Endometrial microvascular endothelial cells (primary cell): ENCODE results near the gene SENP2. TPM values are rescaled to one million over a fixed set of nuclear protein-coding genes. Genes with fewer than 3 reads are reported as not detected.
"Not testable (repeated sequence)": the region's sequence is repeated elsewhere in the genome, so short reads cannot be mapped to it uniquely, and the experiment has no call there.

Experiments used
- in situ Hi-C: cut with HindIII; loops from 2 replicates; pipeline ENCODE4 v1.10.0; 2017; ENCODE audit warnings: low sequenced_read_pairs, low pct_unique_long_range_greater_than_20kb; ENCODE audit errors: inconsistent ontology term
- total RNA-seq: library from RNA; depleted of rRNA; stranded (reverse); fragments of >200 nt; gene quantifications from one replicate; pipeline ENCODE4 v1.2.3, GENCODE V29; 2015; ENCODE audit errors: inconsistent ontology term

Gene SENP2
- total RNA-seq, 1 donor from 2014 or later: 20.3 TPM

DNA sequence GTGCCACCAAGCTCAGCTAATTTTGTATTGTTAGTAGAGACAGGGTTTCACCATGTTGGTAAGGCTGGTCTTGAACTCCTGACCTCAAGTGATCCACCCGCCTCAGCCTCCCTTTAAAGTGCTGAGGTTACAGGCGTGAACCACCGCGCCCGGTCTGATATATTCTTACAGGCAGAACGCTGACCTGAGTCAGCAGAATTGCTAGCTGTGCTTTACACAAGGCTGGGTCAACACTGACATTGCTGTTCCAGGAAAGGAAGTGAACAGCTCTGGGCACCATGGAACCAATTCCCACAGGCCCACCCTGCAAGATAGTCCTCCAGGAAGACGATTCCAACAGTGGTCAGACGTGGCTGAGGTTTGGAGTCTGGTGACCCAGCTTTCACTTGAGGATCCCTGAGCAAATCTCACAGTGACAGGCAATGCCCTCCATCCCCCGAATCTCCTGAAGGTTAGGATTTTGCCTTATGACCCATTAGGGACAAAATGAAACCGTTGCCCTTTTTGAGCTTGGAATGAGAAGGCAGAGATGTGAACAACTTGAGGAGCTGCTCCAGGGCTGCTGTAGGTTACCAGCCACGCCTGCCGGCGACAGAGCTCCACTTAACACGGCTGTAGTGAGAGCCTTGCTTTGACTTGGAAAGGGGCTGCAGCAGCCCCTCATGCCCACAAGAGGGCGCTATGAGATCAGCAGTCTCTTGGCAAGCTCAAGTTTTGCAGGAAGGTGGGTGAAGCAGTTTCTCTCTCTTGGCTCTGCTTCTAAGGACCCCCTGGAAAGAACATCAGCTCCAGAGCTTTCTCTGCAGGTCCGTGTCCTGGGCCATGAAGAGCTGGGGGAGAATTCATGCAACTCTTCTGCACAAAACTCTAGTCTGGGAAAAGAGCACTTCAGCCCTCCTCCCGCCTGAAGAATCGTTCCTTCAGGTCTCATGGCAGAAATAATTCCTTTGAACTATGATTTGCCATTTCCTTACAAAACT lies 74.1 kb downstream of the SENP2 start:
- in situ Hi-C loops: no loop called here

DNA sequence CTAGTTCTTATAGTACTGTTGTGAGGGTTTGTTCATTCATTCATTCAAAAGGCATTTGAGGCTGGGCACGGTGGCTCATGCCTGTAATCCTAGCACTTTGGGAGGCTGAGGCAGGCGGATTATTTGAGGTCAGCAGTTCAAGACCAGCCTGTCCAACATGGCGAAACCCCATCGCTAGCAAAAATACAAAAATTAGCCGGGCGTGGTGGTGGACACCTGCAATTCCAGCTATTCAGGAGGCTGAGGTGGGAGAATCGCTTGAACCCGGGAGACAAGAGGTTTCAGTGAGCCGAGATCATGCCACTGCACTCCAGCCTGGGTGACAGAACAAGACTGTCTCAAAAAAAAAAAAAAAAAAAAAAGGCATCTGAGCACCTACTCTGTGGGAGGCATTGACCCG lies 75.2 kb downstream of the SENP2 start:
- in situ Hi-C loops: not testable (repeated sequence)

DNA sequence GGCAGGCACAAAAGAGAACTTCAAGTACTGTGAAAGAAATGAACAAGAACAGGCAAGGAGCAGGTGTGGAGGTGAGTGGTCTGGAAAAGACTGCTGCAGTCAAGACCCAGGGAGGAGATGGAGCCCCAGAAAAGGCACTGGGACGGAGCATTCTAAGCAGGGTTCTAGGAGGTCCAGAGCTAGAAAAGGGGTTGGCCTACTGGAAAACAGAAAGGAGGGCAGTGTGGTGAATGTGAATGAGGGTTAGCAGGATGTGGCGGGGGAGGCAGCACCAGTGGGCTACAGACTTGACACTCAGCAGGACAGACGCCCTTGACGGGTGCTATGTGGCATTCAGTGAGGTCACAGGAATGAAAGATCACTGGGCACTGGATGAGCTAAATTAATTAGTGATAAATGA lies 75.7 kb downstream of the SENP2 start:
- in situ Hi-C loops: no loop called here

DNA sequence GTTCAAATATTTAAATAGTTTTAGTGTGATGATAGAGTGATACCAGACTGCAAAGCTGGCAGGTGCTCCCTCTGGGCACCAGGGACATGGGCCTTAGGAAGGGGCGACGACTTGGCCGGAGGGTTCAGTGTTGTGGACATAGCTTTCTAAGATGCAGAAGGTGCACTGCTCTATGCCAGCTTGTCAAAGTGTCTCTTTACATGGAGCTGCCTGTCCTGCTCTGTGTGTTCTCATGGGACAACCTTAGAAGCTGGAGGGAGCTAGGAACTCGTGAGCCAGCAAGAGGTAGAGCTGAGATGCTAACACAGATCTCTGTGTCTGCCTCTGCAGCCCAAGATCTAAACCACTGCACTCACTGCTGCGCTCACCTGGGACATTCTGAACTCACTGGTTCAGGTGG lies 77.8 kb downstream of the SENP2 start:
- in situ Hi-C loops: no loop called here

DNA sequence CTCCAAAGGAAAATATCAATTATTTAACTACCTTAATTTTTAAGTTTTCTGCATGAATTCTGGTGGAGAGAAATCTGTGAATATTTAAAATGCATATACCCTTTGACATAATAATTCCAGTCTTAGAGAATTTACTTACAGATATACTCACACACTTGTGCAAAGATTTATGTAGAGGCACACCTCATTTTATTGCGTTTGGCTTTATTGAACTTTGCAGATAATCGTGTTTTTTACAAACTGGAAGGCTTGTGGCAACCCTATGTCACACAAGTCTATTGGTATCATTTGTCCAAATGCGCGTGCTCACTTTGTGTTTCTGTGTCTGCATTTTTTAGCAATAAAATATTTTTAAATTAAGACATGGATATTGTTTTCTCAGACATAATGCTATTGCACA lies 81.5 kb downstream of the SENP2 start:
- in situ Hi-C loops: no loop called here

DNA sequence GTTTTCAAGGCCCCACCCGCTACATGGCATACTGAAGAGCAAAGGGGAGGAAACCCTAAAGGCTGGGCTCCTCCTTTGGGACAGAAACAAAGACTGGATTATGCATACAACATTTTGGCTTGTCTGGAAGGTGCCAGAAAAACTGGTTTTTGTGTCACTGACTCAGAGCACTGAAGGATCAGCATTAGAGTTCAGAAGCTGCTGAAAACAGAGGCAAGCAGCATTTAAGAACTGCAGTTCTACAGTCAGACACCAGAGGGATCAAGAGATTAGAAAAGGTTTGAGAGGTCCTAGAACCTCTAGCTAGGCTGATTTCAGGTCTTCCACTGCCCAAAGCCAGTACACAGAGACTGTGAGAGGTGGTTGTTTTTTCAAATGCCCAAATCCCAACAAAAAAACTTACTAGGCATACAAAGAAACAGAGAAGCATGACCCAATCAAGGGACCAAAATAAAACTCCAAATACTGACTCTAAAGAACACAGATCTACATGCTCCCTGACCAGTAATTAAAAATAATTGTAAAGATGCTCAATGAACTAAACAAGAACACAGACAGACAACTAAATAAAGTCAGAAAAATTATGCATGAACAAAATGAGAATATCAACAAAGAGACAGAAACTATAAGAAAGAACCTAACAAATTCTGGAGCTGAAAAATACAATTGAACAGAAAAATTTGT lies 91.2 kb downstream of the SENP2 start:
- in situ Hi-C loops: no loop called here

DNA sequence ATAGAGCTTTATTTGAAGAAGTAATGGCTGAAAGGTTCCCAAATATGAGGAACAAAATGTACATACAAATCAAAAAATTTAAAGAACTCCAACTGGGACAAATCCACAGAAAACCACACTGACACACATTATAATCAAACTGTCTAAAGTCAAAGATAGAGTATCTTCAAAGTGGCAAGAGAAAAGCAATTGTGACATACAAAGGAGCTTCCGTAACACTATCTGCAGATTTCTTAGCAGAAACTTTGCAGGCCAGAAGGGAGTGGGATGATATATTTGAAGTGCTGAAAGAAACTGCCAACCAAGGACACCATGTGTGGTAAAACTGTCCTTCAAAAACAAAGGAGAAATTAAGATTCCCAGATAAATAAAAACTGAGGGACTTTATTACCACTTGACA lies 91.9 kb downstream of the SENP2 start:
- in situ Hi-C loops: no loop called here

DNA sequence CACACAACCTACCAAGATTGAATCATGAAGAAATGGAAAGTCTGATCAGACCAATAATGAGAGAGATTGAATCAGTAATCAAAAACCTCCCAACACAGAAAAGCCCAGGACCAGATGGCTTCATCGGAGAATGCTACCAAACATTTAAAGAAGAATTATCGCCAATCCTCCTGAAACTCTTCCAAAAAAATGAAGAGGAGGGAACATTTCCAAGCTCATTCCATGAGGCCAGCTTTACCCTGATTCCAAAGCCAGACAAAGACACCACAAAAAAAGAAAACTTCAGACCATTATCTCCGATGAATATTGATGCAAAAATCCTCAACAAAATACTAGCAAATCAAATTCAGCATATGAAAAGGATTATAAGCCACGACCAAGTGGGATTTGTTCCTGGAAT lies 94.1 kb downstream of the SENP2 start:
- in situ Hi-C loops: no loop called here

Other genes with a start within 250 kb of the SENP2 start
- gene MAP3K13, start 223.2 kb upstream of the SENP2 start, total RNA-seq: 14.5 TPM
- 15.6 TPM for gene TMEM41A, start 87.3 kb upstream of the SENP2 start, total RNA-seq
- gene LIPH, start 33.7 kb upstream of the SENP2 start, total RNA-seq: not detected
- gene IGF2BP2, start 238.7 kb downstream of the SENP2 start, total RNA-seq: 39.9 TPM